Keratinocyte (primary cell): Measurements from ENCODE around the gene XPO1. TPM values are rescaled to one million over a fixed set of nuclear protein-coding genes. Genes with fewer than 3 reads are reported as not detected.
"Not testable (repeated sequence)": the region's sequence is repeated elsewhere in the genome, so short reads cannot be mapped to it uniquely, and the experiment has no call there.

Source experiments
- DNase-seq: peaks from one replicate; pipeline ENCODE4 v3.0.0-alpha.2; 2011; ENCODE audit warnings: low read depth, missing footprints, low spot score
- FAIRE-seq: peaks from 2 replicates; lab custom pipeline; 2011; peaks lifted over from hg19 to GRCh38; lab: Jason Lieb, UNC
- H2AFZ ChIP-seq: 2 replicates; pipeline ENCODE4 v1.6.0; 2012; ENCODE audit warnings: low read length, control low read depth, inconsistent platforms; ENCODE audit not compliant: control insufficient read depth
- H3K27ac ChIP-seq: 2 replicates; pipeline ENCODE4 v1.5.1; 2011; ENCODE audit warnings: low read length; ENCODE audit not compliant: control insufficient read depth, insufficient read depth
- H3K27me3 ChIP-seq: 3 replicates; pipeline ENCODE4 v1.6.0; 2011; ENCODE audit warnings: low read length; ENCODE audit not compliant: control insufficient read depth, insufficient read depth; ENCODE audit errors: extremely low read depth
- H3K36me3 ChIP-seq, 2 experiments: 2 replicates in 1 of 2; 3 replicates in 1 of 2; pipeline ENCODE4 v1.5.1; 2011; ENCODE audit warnings: low read length in 2 of 2, mild to moderate bottlenecking in 1 of 2; ENCODE audit not compliant: control insufficient read depth in 2 of 2, insufficient read depth in 2 of 2; ENCODE audit errors: extremely low read depth in 1 of 2
- H3K4me1 ChIP-seq: 3 replicates; pipeline ENCODE4 v1.5.1; 2011; ENCODE audit warnings: low read length; ENCODE audit not compliant: control insufficient read depth, insufficient read depth; ENCODE audit errors: extremely low read depth
- H3K4me2 ChIP-seq: 3 replicates; pipeline ENCODE4 v1.6.0; 2011; ENCODE audit warnings: low read depth, low read length; ENCODE audit not compliant: control insufficient read depth, insufficient read depth; ENCODE audit errors: extremely low read depth
- H3K4me3 ChIP-seq, 3 experiments: fragments of 200-600 bp in 1 of 3; sonication (generic) in 1 of 3; 2 replicates in 2 of 3; 3 replicates in 1 of 3; pipeline ENCODE4 v1.5.1; 2011 to 2016; ENCODE audit warnings: low read length in 3 of 3, mild to moderate bottlenecking in 3 of 3, control low read depth in 2 of 3, inconsistent platforms in 1 of 3, low read depth in 1 of 3, mixed read lengths in 1 of 3, mixed run types in 1 of 3, moderate library complexity in 1 of 3; ENCODE audit not compliant: control insufficient read depth in 2 of 3, insufficient read depth in 2 of 3; ENCODE audit errors: extremely low read depth in 1 of 3
- H3K79me2 ChIP-seq: 2 replicates; pipeline ENCODE4 v1.6.0; 2012; ENCODE audit warnings: low read length; ENCODE audit not compliant: control insufficient read depth, insufficient read depth
- H3K9ac ChIP-seq: 3 replicates; pipeline ENCODE4 v1.6.0; 2011; ENCODE audit warnings: low read length; ENCODE audit not compliant: control insufficient read depth, insufficient read depth; ENCODE audit errors: extremely low read depth
- H3K9me1 ChIP-seq: 3 replicates; pipeline ENCODE4 v1.6.0; 2011; ENCODE audit warnings: low read length; ENCODE audit not compliant: control insufficient read depth, insufficient read depth; ENCODE audit errors: extremely low read depth
- H3K9me3 ChIP-seq: 2 replicates; pipeline ENCODE4 v1.5.1; 2012; ENCODE audit warnings: low read depth, low read length; ENCODE audit not compliant: control insufficient read depth
- H4K20me1 ChIP-seq: 3 replicates; pipeline ENCODE4 v1.6.0; 2011; ENCODE audit warnings: low read length; ENCODE audit not compliant: control insufficient read depth, insufficient read depth; ENCODE audit errors: extremely low read depth
- CTCF ChIP-seq, 3 experiments: IDR thresholded peaks in 1 of 3; conservative IDR thresholded peaks in 1 of 3; optimal IDR thresholded peaks in 1 of 3; 2 replicates in 2 of 3; 3 replicates in 1 of 3; pipeline versions ENCODE3 to v1.5.1; 2011; ENCODE audit warnings: low read length in 3 of 3, mild to moderate bottlenecking in 3 of 3, moderate library complexity in 2 of 3, control low read depth in 1 of 3, inconsistent platforms in 1 of 3; ENCODE audit not compliant: insufficient read depth in 2 of 3; ENCODE audit errors: extremely low read depth in 1 of 3
- EZH2 ChIP-seq: IDR thresholded peaks from one replicate; pipeline ENCODE4 v1.6.1; 2012; ENCODE audit warnings: inconsistent platforms, mild to moderate bottlenecking, low read length, moderate library complexity
- dilution Hi-C: fragments of 300-500 bp; cut with MboI; formaldehyde crosslinking; loops from one replicate; pipeline ENCODE4 v1.7.0; 2020; ENCODE audit warnings: low sequenced_read_pairs; ENCODE audit not compliant: extremely low pct_ligation_motif_present
- polyA plus RNA-seq, 5 experiments: library from polyadenylated mRNA; depleted of rRNA in 3 of 5; stranded (reverse) in 3 of 5; stranded (forward) in 1 of 5; unstranded in 1 of 5; fragments of >200 nt; gene quantifications; 1 replicate in 1 of 5; 2 replicates in 3 of 5; 3 replicates in 1 of 5; pipeline versions ENCODE4 v1.2.1 to v1.2.3, GENCODE V29; 2011 to 2012; ENCODE audit warnings: missing spikeins in 2 of 5, low read depth in 1 of 5, low replicate concordance in 1 of 5

The XPO1 gene
- polyA plus RNA-seq, 1 donor (not counting 4 experiments of a cell fraction or from before 2014, with no cell fraction given): 144 TPM

DNA sequence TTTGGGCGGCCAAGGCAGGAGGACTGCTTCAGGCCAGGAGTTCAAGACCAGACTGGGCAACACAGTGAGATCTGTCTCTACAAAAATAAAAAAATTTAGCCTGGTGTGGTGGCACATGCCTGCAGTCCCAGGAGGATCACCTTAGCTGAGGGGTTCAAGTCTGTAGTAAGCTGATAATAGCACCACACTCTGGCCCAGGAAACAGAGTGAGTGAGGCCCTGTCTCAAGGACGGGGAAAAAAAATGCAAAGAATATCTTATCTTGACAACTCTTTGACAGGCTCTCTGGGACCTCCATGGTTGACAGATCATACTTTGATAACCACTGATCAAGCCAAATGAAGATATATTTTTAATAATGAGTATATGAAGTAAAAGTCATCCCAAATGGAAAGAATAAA lies 89.9 kb downstream of the XPO1 start:
- H3K4me2 ChIP-seq: no peak overlapping the region
- H3K27me3 ChIP-seq: no peaks in the 10 kb centered on the region
- no peak overlapping the region for H3K27ac ChIP-seq
- H2AFZ ChIP-seq: no peak overlapping the region
- H4K20me1 ChIP-seq: peaks cover 12% of the 10 kb centered on the region
- no peaks in the 10 kb centered on the region for H3K36me3 ChIP-seq
- no peak overlapping the region for H3K4me3 ChIP-seq
- H3K9me1 ChIP-seq: no peaks in the 10 kb centered on the region
- no peak overlapping the region for H3K9ac ChIP-seq
- H3K79me2 ChIP-seq: peaks cover 91% of the 10 kb centered on the region
- TF ChIP-seq EZH2: no peak
- no peak for TF ChIP-seq CTCF (optimal IDR thresholded peaks at IDR 0.05 in 1 of 3, IDR thresholded peaks at IDR 0.05 in 1 of 3, conservative IDR thresholded peaks at IDR 0.05 in 1 of 3; ENCODE audit: extremely low read depth in 1 of 3, insufficient read depth in 2 of 3, low read length in 3 of 3)
- H3K4me1 ChIP-seq: no peaks in the 10 kb centered on the region
- dilution Hi-C loops: no loop called here
- FAIRE-seq (no peak), DNase-seq (no peak)
- no peaks in the 10 kb centered on the region for H3K9me3 ChIP-seq

DNA sequence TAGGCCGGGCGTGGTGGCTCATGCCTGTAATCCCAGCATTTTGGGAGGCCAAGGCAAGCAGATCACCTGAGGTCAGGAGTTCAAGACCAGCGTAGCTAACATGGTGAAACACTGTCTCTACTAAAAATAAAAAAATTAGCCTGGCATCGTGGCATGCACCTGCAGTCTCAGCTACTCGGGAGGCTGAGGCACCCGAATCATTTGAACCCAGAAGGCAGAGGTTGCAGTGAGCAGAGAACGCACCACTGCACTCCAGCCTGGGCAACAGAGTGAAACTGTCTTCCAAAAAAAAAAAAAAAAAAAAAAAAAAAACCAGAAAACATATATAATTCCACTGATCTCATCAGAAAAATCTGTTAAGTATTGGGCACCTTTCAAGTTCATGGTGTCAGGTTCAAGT lies 91.2 kb downstream of the XPO1 start:
- FAIRE-seq, H3K4me2 ChIP-seq, DNase-seq, H3K9me3 ChIP-seq, H3K9me1 ChIP-seq, H3K4me3 ChIP-seq, H3K27me3 ChIP-seq, H3K36me3 ChIP-seq, H3K27ac ChIP-seq, H3K4me1 ChIP-seq, H3K9ac ChIP-seq, dilution Hi-C loops, H2AFZ ChIP-seq: not testable (repeated sequence)
- Histone ChIP-seq H3K79me2 (peaks cover 91% of the 10 kb centered on the region), H4K20me1 (peaks cover 12% of the 10 kb centered on the region)

DNA sequence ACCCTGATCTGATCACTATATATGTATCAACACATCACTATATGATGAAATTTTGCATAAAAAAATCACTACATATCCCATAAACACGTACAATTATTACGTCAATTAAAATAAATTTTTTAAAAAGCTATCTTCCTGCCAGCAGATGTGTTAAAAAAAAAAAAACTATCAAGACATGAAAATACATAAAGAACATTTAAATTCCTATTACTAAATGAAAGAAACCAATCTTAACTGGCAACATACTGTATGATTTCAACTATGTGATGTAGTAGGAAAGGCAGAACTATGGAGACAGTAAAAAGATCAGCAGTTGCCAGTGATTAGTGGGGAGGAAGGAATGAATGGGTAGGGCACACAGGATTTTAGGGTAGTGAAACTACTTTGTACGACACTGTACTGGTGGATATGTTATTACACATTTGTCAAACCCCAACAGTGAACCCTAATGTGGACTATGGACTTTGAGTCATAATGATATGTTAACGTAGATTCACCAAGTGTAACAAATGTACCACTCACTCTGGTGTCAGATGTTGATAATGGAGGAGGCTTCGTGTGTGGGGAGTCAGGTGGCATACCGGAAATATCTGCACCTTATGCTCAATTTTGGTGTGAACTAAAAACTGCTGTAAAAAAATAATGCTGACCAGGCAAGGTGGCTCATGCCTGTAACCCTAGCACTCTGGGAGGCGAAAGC lies 94.7 kb downstream of the XPO1 start:
- dilution Hi-C loops: no loop called here
- no peak for FAIRE-seq

More for the DNA sequence above, 94.7 kb downstream of the XPO1 start:
- no peak overlapping the region for H3K4me2 ChIP-seq
- no peak for TF ChIP-seq CTCF (optimal IDR thresholded peaks at IDR 0.05 in 1 of 3, IDR thresholded peaks at IDR 0.05 in 1 of 3, conservative IDR thresholded peaks at IDR 0.05 in 1 of 3; ENCODE audit: extremely low read depth in 1 of 3, insufficient read depth in 2 of 3, low read length in 3 of 3)
- no peak for TF ChIP-seq EZH2
- no peaks in the 10 kb centered on the region for H3K36me3 ChIP-seq
- H3K9me1 ChIP-seq: peaks cover 2% of the 10 kb centered on the region
- H3K9me3 ChIP-seq: no peaks in the 10 kb centered on the region
- H3K4me3 ChIP-seq: no peak overlapping the region
- H3K27me3 ChIP-seq: no peaks in the 10 kb centered on the region
- no peaks in the 10 kb centered on the region for H3K4me1 ChIP-seq
- peaks cover 28% of the 10 kb centered on the region for H4K20me1 ChIP-seq
- H3K9ac ChIP-seq: no peak overlapping the region
- H3K79me2 ChIP-seq: peaks cover 92% of the 10 kb centered on the region
- H3K27ac ChIP-seq: no peak overlapping the region
- no peak overlapping the region for H2AFZ ChIP-seq
- no peak for DNase-seq
